Testis (tissue), 2 donors: ENCODE results near the gene MAPKAPK5.

ENCODE experiments used
- POLR2A ChIP-seq: fragments of 450-650 bp; IDR thresholded peaks from one replicate; pipeline ENCODE4 v1.6.1; 2017; ENCODE audit warnings: antibody characterized with exemption, mild to moderate bottlenecking, moderate library complexity
- TF ChIP-seq, protein P1 (sequence below), 3 experiments: fragments of 450-650 bp in 2 of 3; fragments of 200-600 bp in 1 of 3; sonication (generic) in 1 of 3; IDR thresholded peaks; one replicate each; pipeline ENCODE4 v1.5.1; 2016 to 2019; ENCODE audit warnings: antibody characterized with exemption in 3 of 3, mild to moderate bottlenecking in 2 of 3, moderate library complexity in 1 of 3

DNA sequence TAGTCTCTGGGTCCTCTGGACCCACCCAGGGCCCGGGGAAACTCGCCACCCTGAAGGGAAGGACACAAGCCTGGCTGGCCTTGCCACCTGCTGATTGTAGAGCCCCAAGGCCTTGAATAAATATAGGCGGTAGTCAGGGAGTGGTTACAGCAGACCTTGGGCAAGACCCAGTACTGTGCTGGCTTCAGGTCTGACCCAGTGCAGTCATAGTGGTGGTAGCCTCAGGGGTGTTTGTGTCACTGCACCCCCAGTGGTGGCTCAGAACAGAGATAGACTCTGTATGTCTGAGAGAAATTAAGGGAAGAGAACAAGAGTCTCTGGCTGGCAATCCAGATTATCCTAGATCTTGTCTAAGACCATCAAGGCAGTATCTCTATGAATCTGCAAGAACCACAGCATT is 63.5 kb downstream of the MAPKAPK5 start:
- TF ChIP-seq POLR2A, result no peak
- TF ChIP-seq, protein P1, sequence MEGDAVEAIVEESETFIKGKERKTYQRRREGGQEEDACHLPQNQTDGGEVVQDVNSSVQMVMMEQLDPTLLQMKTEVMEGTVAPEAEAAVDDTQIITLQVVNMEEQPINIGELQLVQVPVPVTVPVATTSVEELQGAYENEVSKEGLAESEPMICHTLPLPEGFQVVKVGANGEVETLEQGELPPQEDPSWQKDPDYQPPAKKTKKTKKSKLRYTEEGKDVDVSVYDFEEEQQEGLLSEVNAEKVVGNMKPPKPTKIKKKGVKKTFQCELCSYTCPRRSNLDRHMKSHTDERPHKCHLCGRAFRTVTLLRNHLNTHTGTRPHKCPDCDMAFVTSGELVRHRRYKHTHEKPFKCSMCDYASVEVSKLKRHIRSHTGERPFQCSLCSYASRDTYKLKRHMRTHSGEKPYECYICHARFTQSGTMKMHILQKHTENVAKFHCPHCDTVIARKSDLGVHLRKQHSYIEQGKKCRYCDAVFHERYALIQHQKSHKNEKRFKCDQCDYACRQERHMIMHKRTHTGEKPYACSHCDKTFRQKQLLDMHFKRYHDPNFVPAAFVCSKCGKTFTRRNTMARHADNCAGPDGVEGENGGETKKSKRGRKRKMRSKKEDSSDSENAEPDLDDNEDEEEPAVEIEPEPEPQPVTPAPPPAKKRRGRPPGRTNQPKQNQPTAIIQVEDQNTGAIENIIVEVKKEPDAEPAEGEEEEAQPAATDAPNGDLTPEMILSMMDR (IDR thresholded peaks at IDR 0.05), result no peak
